Fibroblast of lung (primary cell): ENCODE results near the gene LILRA5. TPM values are rescaled to one million over a fixed set of nuclear protein-coding genes. Genes with fewer than 3 reads are reported as not detected.
"Not testable (repeated sequence)": the region's sequence is repeated elsewhere in the genome, so short reads cannot be mapped to it uniquely, and the experiment has no call there.

Experiments used
- DNase-seq, 2 donors: peaks; one replicate each; pipeline versions ENCODE4 v3.0.0 to v3.0.0-alpha.2; 2010; ENCODE audit warnings: low read depth in 2 of 2
- H2AFZ ChIP-seq: 2 replicates; pipeline ENCODE4 v1.5.1; 2012; ENCODE audit warnings: low read length, control low read depth, inconsistent platforms
- H3K27ac ChIP-seq: 2 replicates; pipeline ENCODE4 v1.5.1; 2011; ENCODE audit warnings: low read length, control low read depth; ENCODE audit not compliant: insufficient read depth
- H3K27me3 ChIP-seq: 2 replicates; pipeline ENCODE4 v1.5.1; 2011; ENCODE audit warnings: mild to moderate bottlenecking, low read length; ENCODE audit not compliant: control insufficient read depth, insufficient read depth
- H3K36me3 ChIP-seq: 2 replicates; pipeline ENCODE4 v1.5.1; 2011; ENCODE audit warnings: low read length; ENCODE audit not compliant: control insufficient read depth, insufficient read depth
- H3K4me1 ChIP-seq: 2 replicates; pipeline ENCODE4 v1.5.1; 2011; ENCODE audit warnings: low read length; ENCODE audit not compliant: control insufficient read depth, insufficient read depth; ENCODE audit errors: extremely low read depth
- H3K4me2 ChIP-seq: 2 replicates; pipeline ENCODE4 v1.5.1; 2011; ENCODE audit warnings: low read length, control low read depth; ENCODE audit not compliant: insufficient read depth; ENCODE audit errors: extremely low read depth
- H3K4me3 ChIP-seq, 4 experiments: fragments of 200-600 bp in 1 of 4; sonication (generic) in 1 of 4; replicated peaks in 1 of 4; 2 replicates each; pipeline ENCODE4 v1.5.1; 2011 to 2016; ENCODE audit warnings: low read length in 4 of 4, low read depth in 3 of 4, mild to moderate bottlenecking in 3 of 4, control low read depth in 2 of 4, inconsistent platforms in 1 of 4, mixed read lengths in 1 of 4; ENCODE audit not compliant: insufficient read depth in 1 of 4; ENCODE audit errors: control extremely low read depth in 1 of 4
- H3K79me2 ChIP-seq: 2 replicates; pipeline ENCODE4 v1.5.1; 2012; ENCODE audit warnings: mild to moderate bottlenecking, low read length, inconsistent platforms; ENCODE audit not compliant: control insufficient read depth, insufficient read depth
- H3K9ac ChIP-seq: 2 replicates; pipeline ENCODE4 v1.5.1; 2011; ENCODE audit warnings: mild to moderate bottlenecking, low read length, control low read depth; ENCODE audit not compliant: insufficient read depth
- H3K9me3 ChIP-seq: 2 replicates; pipeline ENCODE4 v1.5.1; 2012; ENCODE audit warnings: low read depth, low read length; ENCODE audit not compliant: control insufficient read depth, insufficient read depth
- H4K20me1 ChIP-seq: 2 replicates; pipeline ENCODE4 v1.5.1; 2011; ENCODE audit warnings: low read length; ENCODE audit not compliant: control insufficient read depth, insufficient read depth; ENCODE audit errors: extremely low read depth
- EZH2 ChIP-seq: IDR thresholded peaks from 2 replicates; pipeline ENCODE4 v1.5.1; 2012; ENCODE audit warnings: low read length, control low read depth, mild to moderate bottlenecking; ENCODE audit errors: missing control alignments
- polyA plus RNA-seq, 2 donors: library from polyadenylated mRNA; depleted of rRNA in 1 of 2; stranded (reverse) in 1 of 2; unstranded in 1 of 2; fragments of >200 nt; gene quantifications; 2 replicates each; pipeline ENCODE4 v1.2.1, GENCODE V29; 2011 to 2012; ENCODE audit warnings: missing spikeins in 1 of 2
- total RNA-seq: library from RNA; depleted of rRNA; stranded (reverse); fragments of >200 nt; gene quantifications from 2 replicates; pipeline ENCODE4 v1.2.1, GENCODE V29; 2014
- TF ChIP-seq, protein P1 (sequence below), 2 donors: IDR thresholded peaks in 1 of 2; conservative IDR thresholded peaks in 1 of 2; 1 replicate in 1 of 2; 2 replicates in 1 of 2; pipeline ENCODE4 v1.5.1; 2011 to 2012; ENCODE audit warnings: low read length in 2 of 2, control low read depth in 1 of 2, inconsistent platforms in 1 of 2, low read depth in 1 of 2, mild to moderate bottlenecking in 1 of 2

LILRA5 gene
- total and polyA plus RNA-seq, 2 donors (not counting 1 experiment from before 2014, with no cell fraction given) = not detected

GRCh38 chr19:54331626-54332025 is 18.7 kb upstream of the LILRA5 start:
- Histone ChIP-seq H3K27me3 (no peaks in the 10 kb centered on the region), H4K20me1 (no peaks in the 10 kb centered on the region), H3K4me1 (no peaks in the 10 kb centered on the region), H3K79me2 (no peaks in the 10 kb centered on the region), H2AFZ (no peak overlapping the region), H3K4me3 (no peak overlapping the region), H3K9ac (no peak overlapping the region), H3K36me3 (no peaks in the 10 kb centered on the region), H3K27ac (no peak overlapping the region), H3K4me2 (no peak overlapping the region), H3K9me3 (no peaks in the 10 kb centered on the region)
- DNase-seq = no peak
- TF ChIP-seq, protein P1, sequence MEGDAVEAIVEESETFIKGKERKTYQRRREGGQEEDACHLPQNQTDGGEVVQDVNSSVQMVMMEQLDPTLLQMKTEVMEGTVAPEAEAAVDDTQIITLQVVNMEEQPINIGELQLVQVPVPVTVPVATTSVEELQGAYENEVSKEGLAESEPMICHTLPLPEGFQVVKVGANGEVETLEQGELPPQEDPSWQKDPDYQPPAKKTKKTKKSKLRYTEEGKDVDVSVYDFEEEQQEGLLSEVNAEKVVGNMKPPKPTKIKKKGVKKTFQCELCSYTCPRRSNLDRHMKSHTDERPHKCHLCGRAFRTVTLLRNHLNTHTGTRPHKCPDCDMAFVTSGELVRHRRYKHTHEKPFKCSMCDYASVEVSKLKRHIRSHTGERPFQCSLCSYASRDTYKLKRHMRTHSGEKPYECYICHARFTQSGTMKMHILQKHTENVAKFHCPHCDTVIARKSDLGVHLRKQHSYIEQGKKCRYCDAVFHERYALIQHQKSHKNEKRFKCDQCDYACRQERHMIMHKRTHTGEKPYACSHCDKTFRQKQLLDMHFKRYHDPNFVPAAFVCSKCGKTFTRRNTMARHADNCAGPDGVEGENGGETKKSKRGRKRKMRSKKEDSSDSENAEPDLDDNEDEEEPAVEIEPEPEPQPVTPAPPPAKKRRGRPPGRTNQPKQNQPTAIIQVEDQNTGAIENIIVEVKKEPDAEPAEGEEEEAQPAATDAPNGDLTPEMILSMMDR (conservative IDR thresholded peaks at IDR 0.05 in 1 of 2, IDR thresholded peaks at IDR 0.05 in 1 of 2; ENCODE audit: low read depth in 1 of 2, low read length in 2 of 2) = no peak
- no peak for TF ChIP-seq EZH2

- DNase-seq = no peak
- Histone ChIP-seq H3K4me2 (no peak overlapping the region), H2AFZ (no peak overlapping the region), H3K4me1 (no peaks in the 10 kb centered on the region), H3K9ac (no peak overlapping the region), H3K79me2 (no peaks in the 10 kb centered on the region), H3K27ac (no peak overlapping the region), H4K20me1 (no peaks in the 10 kb centered on the region), H3K4me3 (no peak overlapping the region), H3K27me3 (no peaks in the 10 kb centered on the region), H3K36me3 (no peaks in the 10 kb centered on the region), H3K9me3 (no peaks in the 10 kb centered on the region)
- TF ChIP-seq, protein P1 (conservative IDR thresholded peaks at IDR 0.05 in 1 of 2, IDR thresholded peaks at IDR 0.05 in 1 of 2; ENCODE audit: low read depth in 1 of 2, low read length in 2 of 2) = no peak
- no peak for TF ChIP-seq EZH2
Measured at GRCh38 chr19:54329476-54330165, 16.7 kb upstream of the LILRA5 start.

- not testable (repeated sequence) for H3K4me2 ChIP-seq, H4K20me1 ChIP-seq, H3K9ac ChIP-seq, H3K27me3 ChIP-seq, DNase-seq, H3K27ac ChIP-seq, H3K4me3 ChIP-seq, H3K79me2 ChIP-seq, H3K9me3 ChIP-seq, H2AFZ ChIP-seq, H3K4me1 ChIP-seq, H3K36me3 ChIP-seq
Measured at GRCh38 chr19:54328781-54329180, 15.8 kb upstream of the LILRA5 start.
